ENCODE results near the gene FBN1.

DNA sequence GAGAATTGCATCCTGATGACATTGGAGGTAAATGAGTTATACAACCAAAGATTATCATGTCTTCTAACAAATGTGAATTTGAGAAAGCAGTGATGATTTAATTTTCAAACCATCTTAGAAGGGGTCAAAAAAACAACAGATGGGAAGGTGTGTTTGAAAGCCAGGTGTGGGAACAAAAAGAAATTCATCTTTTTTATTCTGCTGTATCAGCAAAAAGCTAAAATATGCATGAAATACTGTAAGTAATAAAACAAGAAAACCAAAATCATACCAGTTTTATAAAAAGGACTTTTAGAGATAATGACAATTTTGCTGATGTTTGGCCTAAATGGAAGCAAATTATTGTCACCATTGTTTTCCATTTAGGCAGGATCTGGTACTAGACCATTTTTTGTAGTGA is 145.5 kb downstream of the FBN1 start:
- TF ChIP-seq, protein P1, sequence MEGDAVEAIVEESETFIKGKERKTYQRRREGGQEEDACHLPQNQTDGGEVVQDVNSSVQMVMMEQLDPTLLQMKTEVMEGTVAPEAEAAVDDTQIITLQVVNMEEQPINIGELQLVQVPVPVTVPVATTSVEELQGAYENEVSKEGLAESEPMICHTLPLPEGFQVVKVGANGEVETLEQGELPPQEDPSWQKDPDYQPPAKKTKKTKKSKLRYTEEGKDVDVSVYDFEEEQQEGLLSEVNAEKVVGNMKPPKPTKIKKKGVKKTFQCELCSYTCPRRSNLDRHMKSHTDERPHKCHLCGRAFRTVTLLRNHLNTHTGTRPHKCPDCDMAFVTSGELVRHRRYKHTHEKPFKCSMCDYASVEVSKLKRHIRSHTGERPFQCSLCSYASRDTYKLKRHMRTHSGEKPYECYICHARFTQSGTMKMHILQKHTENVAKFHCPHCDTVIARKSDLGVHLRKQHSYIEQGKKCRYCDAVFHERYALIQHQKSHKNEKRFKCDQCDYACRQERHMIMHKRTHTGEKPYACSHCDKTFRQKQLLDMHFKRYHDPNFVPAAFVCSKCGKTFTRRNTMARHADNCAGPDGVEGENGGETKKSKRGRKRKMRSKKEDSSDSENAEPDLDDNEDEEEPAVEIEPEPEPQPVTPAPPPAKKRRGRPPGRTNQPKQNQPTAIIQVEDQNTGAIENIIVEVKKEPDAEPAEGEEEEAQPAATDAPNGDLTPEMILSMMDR (IDR thresholded peaks at IDR 0.05; ENCODE audit: low read length), result no peak
- TF ChIP-seq EZH2 (optimal IDR thresholded peaks at IDR 0.05; ENCODE audit: low read depth, low read length) (no peak), EZH2phosphoT487 (IDR thresholded peaks at IDR 0.05; ENCODE audit: low read length) (no peak)

Measured in MM.1S (cell line).